Stimulated activated naive CD8-positive, alpha-beta T cell treated with anti-CD3 and anti-CD28 coated beads, Interleukin-15, amount 100 ng/mL, for 72 hours (primary cell): ENCODE measurements around the gene SOAT2.
A peak's percentile ranks its signal among the peaks of the same experiment; 100 is the strongest.

ENCODE experiments used
- ATAC-seq: fragments of 150-1000 bp; cut with Tn5 transposase; 2 replicates; pipeline ENCODE4 v1.10.0; 2021; ENCODE audit warnings: mild to moderate bottlenecking, moderate library complexity
- DNase-seq, 2 donors: peaks; one replicate each; pipeline ENCODE4 v3.0.0; 2021 to 2022
- H3K27ac Mint-ChIP-seq, 2 donors: one replicate each; pipeline ENCODE4 v1.8.0; 2022; ENCODE audit warnings: mild to moderate bottlenecking in 2 of 2, mixed read lengths in 2 of 2, moderate library complexity in 2 of 2
- H3K27me3 Mint-ChIP-seq: one replicate; pipeline ENCODE4 v1.8.0; 2022; ENCODE audit warnings: mixed read lengths
- H3K4me1 Mint-ChIP-seq: one replicate; pipeline ENCODE4 v1.8.0; 2022; ENCODE audit warnings: mild to moderate bottlenecking, mixed read lengths
- H3K4me3 Mint-ChIP-seq, 2 donors: one replicate each; pipeline ENCODE4 v1.8.0; 2022; ENCODE audit warnings: mild to moderate bottlenecking in 2 of 2, mixed read lengths in 2 of 2, moderate library complexity in 1 of 2
- H3K9me3 Mint-ChIP-seq, 2 donors: one replicate each; pipeline ENCODE4 v1.8.0; 2022; ENCODE audit warnings: mixed read lengths in 2 of 2

SOAT2 gene

DNA sequence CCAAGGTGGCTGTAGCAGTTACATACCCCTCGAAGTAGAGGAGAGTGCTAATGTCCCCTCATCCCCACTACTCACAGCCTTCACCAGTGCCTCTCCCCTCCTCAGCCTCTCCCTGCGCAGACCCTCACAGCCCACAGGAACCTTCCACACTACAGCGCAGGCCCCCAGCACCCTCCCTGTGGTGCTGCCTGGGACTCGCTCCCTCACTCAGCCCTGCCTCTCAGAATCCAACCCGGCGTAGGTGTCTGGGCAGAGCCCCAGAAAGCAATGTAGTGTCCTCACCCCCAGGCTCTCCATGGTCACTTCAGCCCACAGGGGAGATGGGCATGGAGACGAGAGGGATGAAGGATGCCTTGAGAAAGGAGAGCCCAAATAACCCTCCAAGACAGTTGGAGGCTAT is 66.4 kb downstream of the SOAT2 start:
- H3K9me3 Mint-ChIP-seq, result no peaks in the 10 kb centered on the region
- H3K4me3 Mint-ChIP-seq, result no peak overlapping the region
- H3K4me1 Mint-ChIP-seq, result no peaks in the 10 kb centered on the region
- DNase-seq (no peak), ATAC-seq (no peak)
- H3K27me3 Mint-ChIP-seq, result no peaks in the 10 kb centered on the region
- H3K27ac Mint-ChIP-seq, result peak overlapping the region in 1 of 2 donors; percentile 38

DNA sequence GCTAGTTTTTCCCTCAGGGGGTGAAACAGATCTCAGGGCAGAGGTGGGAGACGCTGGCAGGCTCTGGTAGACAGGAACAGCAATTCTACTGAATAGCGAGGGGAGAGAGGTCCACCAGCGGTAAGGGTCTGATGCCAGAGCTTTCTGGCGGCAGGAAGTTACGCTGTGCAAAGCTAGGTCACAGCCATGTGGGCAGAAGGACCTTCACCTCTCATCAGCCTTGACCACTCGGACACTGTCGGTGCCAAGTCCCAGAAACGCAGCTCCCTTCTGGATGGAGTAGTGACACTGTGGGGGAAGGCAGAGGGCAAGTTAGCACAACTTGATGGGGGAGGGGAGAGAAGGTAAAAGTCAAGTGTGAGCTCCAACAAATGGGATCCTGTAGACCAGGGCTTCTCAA is 66.9 kb downstream of the SOAT2 start:
- H3K4me3 Mint-ChIP-seq, result no peak overlapping the region
- H3K4me1 Mint-ChIP-seq, result peaks cover 5% of the 10 kb centered on the region
- no peaks in the 10 kb centered on the region for H3K9me3 Mint-ChIP-seq
- ATAC-seq (no peak), DNase-seq (no peak)
- no peak overlapping the region for H3K27ac Mint-ChIP-seq
- H3K27me3 Mint-ChIP-seq, result no peaks in the 10 kb centered on the region

DNA sequence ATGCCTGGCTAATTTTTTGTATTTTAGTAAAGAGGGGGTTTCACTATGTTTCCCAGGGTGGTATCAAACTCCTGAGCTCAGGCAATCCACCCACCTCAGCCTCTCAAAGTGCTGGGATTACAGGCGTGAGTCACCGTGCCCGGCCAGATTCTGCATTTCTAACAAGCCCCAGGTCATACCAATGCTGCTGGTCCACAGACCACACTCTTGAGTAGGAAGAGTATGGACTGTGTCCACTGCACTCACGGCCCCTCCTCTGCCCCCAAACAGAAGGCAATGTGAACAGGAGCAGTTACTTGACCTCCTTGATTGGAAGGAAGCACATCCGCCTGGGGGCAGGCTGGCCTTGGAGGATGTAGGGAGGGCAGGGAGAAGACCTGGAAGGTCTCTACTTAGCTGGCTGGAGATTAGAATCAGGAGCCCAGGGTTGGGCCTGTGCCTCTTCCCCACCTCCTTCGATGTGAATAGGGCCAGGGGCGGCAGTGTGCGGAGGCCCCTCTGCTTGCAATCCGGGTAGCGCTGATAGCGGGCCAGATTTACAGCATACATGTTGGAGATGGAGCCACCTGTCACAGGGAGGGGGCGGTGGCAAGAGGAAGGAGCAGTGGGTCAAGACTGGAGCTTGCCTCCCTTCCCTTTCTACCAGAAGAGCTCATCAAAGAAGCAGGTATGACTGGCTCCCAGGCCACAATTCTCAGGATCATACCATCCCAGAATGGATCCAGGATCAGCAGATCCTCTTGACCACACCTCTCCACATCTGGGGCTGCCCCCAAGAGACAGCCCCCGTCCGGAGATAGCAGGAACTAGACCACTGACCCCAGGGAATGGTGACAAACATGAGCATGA is 67.8 kb downstream of the SOAT2 start:
- H3K27me3 Mint-ChIP-seq, result no peaks in the 10 kb centered on the region
- H3K4me1 Mint-ChIP-seq, result peaks cover 13% of the 10 kb centered on the region
- peak overlapping the region in 1 of 2 donors; percentile 43 for H3K27ac Mint-ChIP-seq
- no peaks in the 10 kb centered on the region for H3K9me3 Mint-ChIP-seq
- ATAC-seq (no peak), DNase-seq (no peak)
- H3K4me3 Mint-ChIP-seq, result no peak overlapping the region

DNA sequence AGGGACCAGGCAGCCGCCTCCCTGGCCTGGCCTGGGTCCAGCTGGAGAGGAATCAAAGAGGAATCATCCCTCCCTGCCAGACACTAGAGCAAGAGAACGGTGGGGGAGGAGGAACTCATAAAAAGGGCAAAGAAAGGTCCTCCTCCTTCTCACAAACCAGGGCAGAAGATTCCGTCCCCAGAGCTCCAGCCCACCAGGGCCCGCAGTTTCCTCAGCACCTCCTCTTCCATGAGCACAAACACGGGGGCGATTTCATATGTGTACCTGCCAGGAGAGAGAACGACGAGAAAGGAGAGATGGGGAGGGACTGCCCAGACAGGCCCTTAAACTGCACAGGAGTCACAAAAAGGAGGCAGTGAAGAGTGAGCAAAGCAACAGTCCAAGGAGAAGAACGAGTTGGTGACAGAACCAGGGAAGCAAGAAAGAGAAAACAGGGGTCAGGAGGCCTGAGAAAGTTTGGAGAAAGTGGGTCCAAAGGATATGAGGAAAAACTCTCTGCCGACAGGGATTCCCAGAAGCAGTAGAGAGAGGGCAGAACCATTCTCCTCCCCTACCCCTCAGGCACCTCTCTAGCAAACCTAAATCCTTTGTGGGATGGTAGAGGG is 68.5 kb downstream of the SOAT2 start:
- DNase-seq, result no peak
- ATAC-seq, result no peak
- peaks cover 14% of the 10 kb centered on the region for H3K4me1 Mint-ChIP-seq
- no peaks in the 10 kb centered on the region for H3K9me3 Mint-ChIP-seq
- no peak overlapping the region for H3K4me3 Mint-ChIP-seq
- peak overlapping the region; percentile 4 to 43 for H3K27ac Mint-ChIP-seq
- H3K27me3 Mint-ChIP-seq, result no peaks in the 10 kb centered on the region

DNA sequence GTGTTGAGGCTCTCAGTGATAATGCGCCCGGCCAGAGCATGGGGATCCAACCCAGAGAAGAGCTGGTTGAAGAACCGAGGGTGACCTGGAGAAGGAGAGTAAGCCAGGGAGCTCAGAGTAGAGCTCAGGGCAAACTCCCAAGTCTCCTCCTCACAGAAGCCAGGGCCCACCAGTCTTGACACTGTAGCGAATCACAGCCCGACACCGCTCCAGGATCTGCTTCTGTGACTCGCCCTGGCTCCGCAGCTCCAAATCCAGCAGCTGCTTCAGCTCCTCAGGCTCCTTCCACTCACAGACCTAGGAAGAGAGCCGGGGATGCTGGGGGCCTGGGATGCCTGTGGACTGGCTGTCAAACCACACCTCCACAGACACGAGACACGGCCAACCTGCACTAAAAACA is 69.1 kb downstream of the SOAT2 start:
- H3K27me3 Mint-ChIP-seq, result no peaks in the 10 kb centered on the region
- no peak overlapping the region for H3K4me3 Mint-ChIP-seq
- ATAC-seq (no peak), DNase-seq (no peak)
- no peaks in the 10 kb centered on the region for H3K9me3 Mint-ChIP-seq
- H3K27ac Mint-ChIP-seq, result no peak overlapping the region
- H3K4me1 Mint-ChIP-seq, result peaks cover 14% of the 10 kb centered on the region

DNA sequence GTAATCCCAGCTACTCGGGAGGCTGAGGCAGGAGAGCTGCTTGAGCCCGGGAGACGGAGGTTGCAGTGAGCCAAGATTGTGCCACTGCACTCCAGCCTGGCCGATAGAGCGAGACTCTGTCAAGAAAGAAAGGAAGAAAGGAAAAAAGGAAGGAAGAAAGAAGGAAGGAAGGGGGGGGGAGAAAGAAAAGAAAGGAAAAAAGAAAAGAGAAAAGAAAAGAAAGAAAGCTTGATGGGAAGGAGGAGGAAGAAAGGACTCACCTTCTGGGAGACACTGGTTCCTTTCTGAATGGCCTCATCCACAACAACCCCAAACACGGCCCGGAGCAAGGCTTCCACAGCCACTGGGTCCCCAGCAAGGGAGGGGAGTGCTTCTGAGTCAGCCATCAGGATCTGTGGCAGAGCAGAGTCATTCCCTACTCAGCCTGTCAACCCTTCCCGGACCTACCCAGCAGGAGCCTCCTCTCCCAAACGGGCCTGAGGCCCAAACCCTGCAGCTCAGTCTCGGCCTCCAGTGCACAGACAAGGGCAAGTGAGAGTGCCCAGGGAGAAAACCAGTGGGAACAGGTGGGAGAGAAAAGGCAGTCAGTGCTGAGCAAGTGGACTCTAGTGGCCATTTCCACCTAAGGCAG is 69.9 kb downstream of the SOAT2 start:
- no peak for DNase-seq
- Mint-ChIP-seq H3K9me3 (no peaks in the 10 kb centered on the region), H3K4me1 (peaks cover 14% of the 10 kb centered on the region), H3K27ac (peak overlapping the region in 1 of 2 donors; percentile 57), H3K27me3 (no peaks in the 10 kb centered on the region), H3K4me3 (no peak overlapping the region)
- ATAC-seq, result no peak
